Measurements from ENCODE around the gene IAH1. TPM values are rescaled to one million over a fixed set of nuclear protein-coding genes. Genes with fewer than 3 reads are reported as not detected.

IAH1 gene
- polyA plus RNA-seq, 1 donor (not counting 4 experiments of a cell fraction or from before 2014, with no cell fraction given), result 65.0 TPM

DNA sequence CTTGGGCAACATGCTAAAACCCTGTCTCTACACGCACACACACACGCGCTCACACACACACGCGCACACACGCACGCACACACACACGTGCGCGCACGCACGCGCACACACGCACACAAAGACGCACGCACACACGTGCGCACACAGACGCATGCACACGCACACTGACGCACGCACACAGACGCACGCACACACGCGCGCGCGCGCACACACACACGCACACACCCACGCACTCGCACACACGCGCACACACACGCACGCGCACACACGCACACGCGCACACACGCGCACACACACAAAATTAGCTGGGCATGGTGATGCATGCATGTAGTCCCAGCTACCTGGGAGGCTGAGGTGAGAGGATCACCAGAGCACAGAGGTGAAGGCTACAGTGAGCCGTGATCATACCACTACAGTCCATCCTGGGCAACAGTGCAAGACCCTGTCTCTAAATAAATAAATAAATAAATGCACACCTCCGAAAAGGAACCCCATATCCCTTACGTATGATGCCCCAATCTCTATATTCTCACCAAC is 8.1 kb upstream of the IAH1 start:
- no peak for DNase-seq (ENCODE audit: low read depth, low spot score)
- Histone ChIP-seq H3K27ac (ENCODE audit: control insufficient read depth, insufficient read depth, low read length) (no peak overlapping the region), H3K36me3 (ENCODE audit: control insufficient read depth in 2 of 2, extremely low read depth in 1 of 2, insufficient read depth in 2 of 2, low read length in 2 of 2) (peaks cover 7 to 15% of the 10 kb centered on the region in 2 experiments), H3K9ac (ENCODE audit: control insufficient read depth, extremely low read depth, insufficient read depth, low read length) (no peak overlapping the region), H2AFZ (ENCODE audit: control insufficient read depth, low read length) (no peak overlapping the region), H3K4me2 (ENCODE audit: control insufficient read depth, extremely low read depth, insufficient read depth, low read depth, low read length) (no peak overlapping the region), H3K27me3 (ENCODE audit: control insufficient read depth, extremely low read depth, insufficient read depth, low read length) (no peaks in the 10 kb centered on the region), H3K79me2 (ENCODE audit: control insufficient read depth, insufficient read depth, low read length) (no peaks in the 10 kb centered on the region), H3K4me3 (ENCODE audit: control insufficient read depth in 2 of 3, extremely low read depth in 1 of 3, insufficient read depth in 2 of 3, low read depth in 1 of 3, low read length in 3 of 3) (no peak overlapping the region), H3K9me1 (ENCODE audit: control insufficient read depth, extremely low read depth, insufficient read depth, low read length) (no peaks in the 10 kb centered on the region), H3K4me1 (ENCODE audit: control insufficient read depth, extremely low read depth, insufficient read depth, low read length) (no peaks in the 10 kb centered on the region), H4K20me1 (ENCODE audit: control insufficient read depth, extremely low read depth, insufficient read depth, low read length) (no peaks in the 10 kb centered on the region), H3K9me3 (ENCODE audit: control insufficient read depth, low read depth, low read length) (no peaks in the 10 kb centered on the region)
- no peak for TF ChIP-seq EZH2 (IDR thresholded peaks at IDR 0.05; ENCODE audit: low read length)
- TF ChIP-seq, protein P1, sequence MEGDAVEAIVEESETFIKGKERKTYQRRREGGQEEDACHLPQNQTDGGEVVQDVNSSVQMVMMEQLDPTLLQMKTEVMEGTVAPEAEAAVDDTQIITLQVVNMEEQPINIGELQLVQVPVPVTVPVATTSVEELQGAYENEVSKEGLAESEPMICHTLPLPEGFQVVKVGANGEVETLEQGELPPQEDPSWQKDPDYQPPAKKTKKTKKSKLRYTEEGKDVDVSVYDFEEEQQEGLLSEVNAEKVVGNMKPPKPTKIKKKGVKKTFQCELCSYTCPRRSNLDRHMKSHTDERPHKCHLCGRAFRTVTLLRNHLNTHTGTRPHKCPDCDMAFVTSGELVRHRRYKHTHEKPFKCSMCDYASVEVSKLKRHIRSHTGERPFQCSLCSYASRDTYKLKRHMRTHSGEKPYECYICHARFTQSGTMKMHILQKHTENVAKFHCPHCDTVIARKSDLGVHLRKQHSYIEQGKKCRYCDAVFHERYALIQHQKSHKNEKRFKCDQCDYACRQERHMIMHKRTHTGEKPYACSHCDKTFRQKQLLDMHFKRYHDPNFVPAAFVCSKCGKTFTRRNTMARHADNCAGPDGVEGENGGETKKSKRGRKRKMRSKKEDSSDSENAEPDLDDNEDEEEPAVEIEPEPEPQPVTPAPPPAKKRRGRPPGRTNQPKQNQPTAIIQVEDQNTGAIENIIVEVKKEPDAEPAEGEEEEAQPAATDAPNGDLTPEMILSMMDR (optimal IDR thresholded peaks at IDR 0.05 in 1 of 3, IDR thresholded peaks at IDR 0.05 in 1 of 3, conservative IDR thresholded peaks at IDR 0.05 in 1 of 3; ENCODE audit: extremely low read depth in 1 of 3, insufficient read depth in 2 of 3, low read length in 3 of 3), result no peak
- dilution Hi-C loops (cut with MboI; ENCODE audit: extremely low pct_ligation_motif_present, low sequenced_read_pairs), result no loop called here
- no peak for FAIRE-seq

DNA sequence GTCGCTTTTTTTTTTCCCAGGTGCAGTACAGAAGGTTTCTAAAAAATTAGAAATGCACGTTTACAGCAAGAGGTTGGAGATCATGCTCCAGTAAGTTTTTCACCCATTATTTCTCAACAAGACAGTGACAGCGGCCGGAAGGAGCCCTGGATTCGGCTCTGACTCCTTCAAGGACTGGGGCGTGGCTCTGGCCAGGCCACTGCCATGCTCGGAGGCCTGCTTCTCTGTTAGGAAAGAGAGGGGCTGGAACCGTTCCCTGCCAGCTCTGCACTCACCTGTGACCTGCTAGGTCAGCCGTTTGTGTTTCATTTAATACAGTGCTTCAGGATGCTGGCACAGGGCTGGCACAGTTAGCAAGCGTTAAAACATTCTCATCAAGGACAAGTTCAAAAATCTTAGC is 6.7 kb upstream of the IAH1 start:
- H3K9me1 ChIP-seq (ENCODE audit: control insufficient read depth, extremely low read depth, insufficient read depth, low read length), result no peaks in the 10 kb centered on the region
- TF ChIP-seq, protein P1 (optimal IDR thresholded peaks at IDR 0.05 in 1 of 3, IDR thresholded peaks at IDR 0.05 in 1 of 3, conservative IDR thresholded peaks at IDR 0.05 in 1 of 3; ENCODE audit: extremely low read depth in 1 of 3, insufficient read depth in 2 of 3, low read length in 3 of 3), result no peak
- no peak for TF ChIP-seq EZH2 (IDR thresholded peaks at IDR 0.05; ENCODE audit: low read length)
- H3K27ac ChIP-seq (ENCODE audit: control insufficient read depth, insufficient read depth, low read length), result no peak overlapping the region
- H3K4me1 ChIP-seq (ENCODE audit: control insufficient read depth, extremely low read depth, insufficient read depth, low read length), result no peaks in the 10 kb centered on the region
- H3K36me3 ChIP-seq (ENCODE audit: control insufficient read depth in 2 of 2, extremely low read depth in 1 of 2, insufficient read depth in 2 of 2, low read length in 2 of 2), result peaks cover 6 to 18% of the 10 kb centered on the region in 2 experiments
- H3K4me2 ChIP-seq (ENCODE audit: control insufficient read depth, extremely low read depth, insufficient read depth, low read depth, low read length), result no peak overlapping the region
- no peaks in the 10 kb centered on the region for H3K9me3 ChIP-seq (ENCODE audit: control insufficient read depth, low read depth, low read length)
- dilution Hi-C loops (cut with MboI; ENCODE audit: extremely low pct_ligation_motif_present, low sequenced_read_pairs), result no loop called here
- DNase-seq (ENCODE audit: low read depth, low spot score), result no peak
- no peaks in the 10 kb centered on the region for H4K20me1 ChIP-seq (ENCODE audit: control insufficient read depth, extremely low read depth, insufficient read depth, low read length)
- H3K9ac ChIP-seq (ENCODE audit: control insufficient read depth, extremely low read depth, insufficient read depth, low read length), result no peak overlapping the region
- H3K4me3 ChIP-seq (ENCODE audit: control insufficient read depth in 2 of 3, extremely low read depth in 1 of 3, insufficient read depth in 2 of 3, low read depth in 1 of 3, low read length in 3 of 3), result no peak overlapping the region
- no peak overlapping the region for H2AFZ ChIP-seq (ENCODE audit: control insufficient read depth, low read length)
- H3K79me2 ChIP-seq (ENCODE audit: control insufficient read depth, insufficient read depth, low read length), result no peaks in the 10 kb centered on the region
- FAIRE-seq, result no peak
- no peaks in the 10 kb centered on the region for H3K27me3 ChIP-seq (ENCODE audit: control insufficient read depth, extremely low read depth, insufficient read depth, low read length)
